ENCODE data around the gene RBM26. TPM values are rescaled to one million over a fixed set of nuclear protein-coding genes. Genes with fewer than 3 reads are reported as not detected.

The RBM26 gene
- total RNA-seq, 1 donor from 2014 or later: 55.4 TPM

DNA sequence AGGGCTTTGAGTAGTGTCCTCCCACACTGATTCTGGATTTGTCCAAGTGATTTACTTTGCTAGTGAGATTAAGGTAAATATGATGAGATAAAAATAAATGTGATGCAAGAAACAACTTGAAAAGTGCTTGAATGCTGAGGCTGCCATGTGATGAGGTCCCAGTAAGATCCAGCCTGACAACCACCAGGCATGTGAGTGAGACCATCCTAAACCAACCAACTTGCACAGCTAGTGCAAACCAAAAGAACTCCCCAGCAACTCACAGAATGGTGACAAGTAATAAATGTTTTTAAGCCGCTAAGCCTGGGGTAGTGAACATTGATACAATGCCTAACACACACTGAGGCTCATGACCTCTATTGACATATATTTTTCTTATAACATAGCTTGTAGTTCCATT, 13.3 kb upstream of the RBM26 start:
- no peak for DNase-seq

DNA sequence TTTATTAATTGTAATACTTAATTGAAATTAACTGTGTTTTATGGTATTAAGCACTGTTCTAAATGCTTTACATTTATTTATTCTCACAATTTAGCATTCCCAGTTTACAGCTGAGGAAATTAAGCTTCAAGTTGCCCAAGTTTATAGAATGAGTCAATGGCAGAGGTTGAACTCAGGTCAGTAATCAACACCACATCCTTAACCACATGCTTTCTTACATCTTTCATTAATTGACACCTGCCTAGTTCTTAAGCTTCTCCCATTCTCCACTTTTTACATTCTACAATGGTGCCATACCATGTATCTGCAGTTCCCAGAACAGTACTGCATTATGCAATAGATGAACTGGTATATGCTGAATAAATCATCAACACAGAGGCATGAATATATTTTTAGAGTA, 11.7 kb upstream of the RBM26 start:
- DNase-seq: no peak

DNA sequence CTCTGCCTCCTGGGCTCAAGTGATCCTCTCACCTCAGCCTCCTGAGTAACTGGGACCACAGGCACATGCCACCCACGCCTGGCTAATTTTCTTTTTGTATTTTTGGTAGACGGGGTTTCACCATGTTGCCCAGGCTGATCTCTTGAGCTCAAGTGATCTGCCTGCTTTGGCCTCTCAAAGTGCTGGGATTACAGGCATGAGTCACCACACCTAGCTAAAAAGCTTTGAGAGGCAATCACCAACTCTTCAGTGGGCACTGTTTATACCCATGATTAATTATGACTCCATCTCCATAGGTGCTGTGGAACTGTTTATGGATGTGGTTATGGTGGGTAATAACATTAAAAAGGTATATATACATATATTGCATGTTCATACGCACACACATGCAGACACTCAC, 7.5 kb upstream of the RBM26 start:
- DNase-seq: no peak

DNA sequence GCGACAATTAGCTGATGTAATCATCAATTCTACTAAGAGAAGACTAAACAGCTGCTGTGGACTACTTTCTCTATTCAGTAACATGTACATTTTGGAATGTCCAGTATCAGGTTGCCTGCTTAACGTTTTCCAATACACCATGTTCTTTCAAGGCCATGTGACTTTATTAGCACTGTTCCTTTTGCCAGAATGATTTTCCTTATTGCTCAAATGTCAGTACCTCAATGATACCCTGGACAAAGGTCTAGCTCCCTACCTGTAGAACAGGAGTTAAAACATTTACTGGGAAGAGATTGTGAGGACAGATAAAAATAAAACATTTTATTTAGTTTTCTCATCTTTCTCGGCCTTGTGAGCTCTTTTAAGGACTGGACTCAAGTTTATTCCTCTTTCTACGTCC, 3.8 kb upstream of the RBM26 start:
- DNase-seq: no peak

DNA sequence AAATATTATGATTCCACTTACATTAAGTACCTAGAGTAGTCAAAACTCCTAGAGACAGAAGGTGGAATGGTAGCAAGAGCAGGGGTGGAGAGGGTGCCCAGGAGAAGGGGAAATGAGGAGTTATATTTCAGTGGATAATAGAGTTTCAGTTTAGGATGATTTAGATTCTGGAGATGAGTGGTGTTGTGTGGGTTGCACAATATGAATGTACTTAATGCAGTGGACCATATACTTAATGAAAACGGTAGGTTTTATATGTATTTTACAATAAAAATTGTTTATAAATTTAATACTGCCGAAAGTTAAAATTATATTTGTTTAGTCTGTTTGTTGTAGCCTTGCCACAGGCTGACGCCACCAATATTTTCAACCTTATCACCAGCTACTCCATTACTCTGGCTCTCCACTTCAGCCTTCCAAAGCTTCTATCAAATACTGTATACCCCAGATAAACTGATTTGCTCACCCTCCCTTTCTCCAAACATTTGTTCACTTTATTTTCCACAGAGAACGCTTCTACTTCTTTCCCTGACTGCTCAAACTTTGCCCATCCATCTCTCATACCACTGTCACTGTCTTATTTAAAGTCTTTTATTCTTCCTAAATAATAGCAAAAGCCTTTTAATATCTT, 1.4 kb upstream of the RBM26 start:
- no peak for DNase-seq

DNA sequence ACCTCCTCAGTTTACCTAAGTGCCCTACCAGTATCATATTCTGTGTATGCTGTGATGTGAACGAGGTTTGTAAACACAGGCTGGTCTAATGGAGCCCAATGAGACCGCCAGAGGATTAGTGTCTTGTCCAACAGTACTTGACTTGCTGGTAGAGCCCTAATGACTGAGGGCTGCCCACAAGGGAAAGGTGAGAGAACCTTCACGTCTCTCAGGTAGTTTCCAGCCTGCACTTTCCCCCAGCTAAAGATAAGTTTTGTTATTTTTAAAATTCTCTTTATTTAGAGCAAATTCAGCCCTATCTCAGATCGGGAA, 498 bp upstream of the RBM26 start:
- DNase-seq: no peak

DNA sequence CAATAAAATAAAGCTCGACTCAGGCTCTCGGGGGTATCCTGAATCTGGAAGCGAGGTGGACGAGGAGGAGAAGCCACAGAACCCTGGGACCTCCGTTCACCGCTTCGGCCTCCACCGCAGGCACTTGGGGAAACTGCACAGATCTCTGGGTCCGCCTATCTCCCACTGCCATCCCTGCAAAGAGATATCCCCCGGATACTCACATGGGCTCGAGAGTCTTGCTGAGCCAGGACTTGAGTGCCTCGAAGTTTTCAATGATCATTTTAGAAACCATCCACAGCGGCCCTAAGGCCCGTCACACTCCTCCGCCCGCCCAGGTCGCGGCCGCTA, 589 bp downstream of the RBM26 start:
- no peak for DNase-seq

DNA sequence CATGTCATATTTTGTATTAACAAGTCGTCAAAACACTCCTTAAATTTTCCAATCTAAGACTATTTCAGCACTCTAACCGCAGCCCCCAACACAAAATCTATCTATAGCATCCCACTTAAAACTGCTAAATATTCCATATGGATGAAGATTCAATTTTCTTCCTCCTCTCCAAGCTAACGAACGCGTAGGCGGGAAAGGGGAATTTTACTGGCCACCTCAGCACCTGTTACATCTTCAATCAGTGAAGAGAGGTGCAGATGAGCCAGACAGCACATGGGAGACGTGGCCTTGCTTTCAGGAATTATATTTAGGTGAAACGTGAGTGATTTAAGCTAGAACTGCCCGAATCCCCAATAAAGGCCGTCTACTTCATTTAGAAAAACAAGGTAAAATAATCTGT, 1.1 kb downstream of the RBM26 start:
- DNase-seq: no peak

DNA sequence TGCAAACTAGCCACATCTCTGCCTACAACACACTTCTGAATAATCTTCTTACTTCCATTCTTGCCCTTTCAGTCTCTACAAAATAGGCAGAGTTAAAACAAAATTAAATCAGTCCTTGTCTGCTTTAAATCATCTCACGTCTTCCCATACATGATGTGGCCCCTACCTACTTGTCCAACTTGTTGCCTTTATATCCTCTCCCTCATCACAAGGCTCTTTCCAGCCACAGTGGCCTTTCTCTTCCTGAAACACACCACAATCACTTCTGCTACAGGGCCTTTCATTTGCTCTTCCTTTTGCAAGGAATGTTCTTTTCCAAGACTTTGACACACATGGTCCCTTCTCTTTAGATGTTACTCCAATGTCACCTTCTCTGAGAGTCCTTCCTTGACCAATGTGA, 1.7 kb downstream of the RBM26 start:
- DNase-seq: no peak

DNA sequence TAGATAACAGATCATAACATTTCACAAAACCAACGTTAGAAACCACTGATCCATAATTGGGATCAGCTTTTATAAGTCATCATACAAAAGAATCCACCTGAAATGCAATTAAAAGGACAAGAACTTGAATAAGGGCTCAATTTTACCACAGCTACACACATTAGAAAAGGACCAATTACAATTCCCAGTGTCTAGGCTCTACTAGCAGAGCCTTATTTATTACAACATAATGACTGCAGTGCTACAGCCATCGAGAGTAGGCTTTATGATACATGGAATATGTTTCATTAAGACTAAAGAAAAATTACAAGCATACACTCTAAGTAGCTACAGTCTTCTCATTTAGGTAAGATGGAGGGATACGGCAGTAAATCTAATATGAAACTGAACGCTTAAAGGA, 2.9 kb downstream of the RBM26 start:
- no peak for DNase-seq

DNA sequence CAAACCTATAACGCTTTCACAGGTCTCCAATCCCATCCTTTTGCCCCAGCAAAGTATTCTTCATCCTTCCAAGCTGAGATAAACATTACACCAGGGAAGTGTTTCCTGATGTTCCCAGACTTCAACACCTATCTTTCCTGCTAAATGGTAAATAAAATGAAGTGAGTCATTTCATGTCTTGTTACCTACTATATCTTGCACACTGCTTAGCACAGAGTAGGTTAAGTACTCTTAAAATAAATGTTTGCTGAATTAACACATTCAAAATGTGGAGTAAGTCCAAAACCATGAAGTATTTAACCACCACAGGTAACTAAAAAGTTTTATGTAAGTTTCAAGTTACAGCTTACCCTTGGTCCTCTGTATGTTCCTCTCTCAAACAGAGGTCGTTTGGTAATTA, 3.4 kb downstream of the RBM26 start:
- no peak for DNase-seq

DNA sequence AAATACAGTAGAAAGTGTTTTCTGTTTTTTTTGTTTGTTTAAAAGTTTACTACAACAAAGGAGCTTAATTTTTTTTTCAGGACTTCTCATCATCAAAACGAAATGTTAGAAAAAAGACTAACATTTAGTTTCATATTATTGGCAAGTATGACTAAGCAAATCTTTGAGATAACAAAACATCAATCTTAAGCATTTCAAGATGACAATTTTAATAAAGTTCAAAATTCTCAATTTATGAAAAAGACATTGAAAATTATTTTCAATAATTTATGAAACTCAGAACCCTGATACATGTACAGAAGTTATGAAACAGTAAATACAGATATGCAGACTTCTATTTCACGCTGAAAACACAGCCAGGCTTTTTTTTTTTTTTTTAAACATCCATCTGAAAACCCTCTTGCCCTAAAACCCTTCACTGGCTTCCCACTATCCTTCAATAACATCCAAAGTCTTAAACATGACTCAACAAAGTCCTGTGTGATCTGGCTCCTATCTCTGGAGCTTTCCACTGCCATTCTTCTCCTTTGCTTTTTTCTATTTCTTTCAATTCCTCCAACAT, 3.9 kb downstream of the RBM26 start:
- DNase-seq: no peak

DNA sequence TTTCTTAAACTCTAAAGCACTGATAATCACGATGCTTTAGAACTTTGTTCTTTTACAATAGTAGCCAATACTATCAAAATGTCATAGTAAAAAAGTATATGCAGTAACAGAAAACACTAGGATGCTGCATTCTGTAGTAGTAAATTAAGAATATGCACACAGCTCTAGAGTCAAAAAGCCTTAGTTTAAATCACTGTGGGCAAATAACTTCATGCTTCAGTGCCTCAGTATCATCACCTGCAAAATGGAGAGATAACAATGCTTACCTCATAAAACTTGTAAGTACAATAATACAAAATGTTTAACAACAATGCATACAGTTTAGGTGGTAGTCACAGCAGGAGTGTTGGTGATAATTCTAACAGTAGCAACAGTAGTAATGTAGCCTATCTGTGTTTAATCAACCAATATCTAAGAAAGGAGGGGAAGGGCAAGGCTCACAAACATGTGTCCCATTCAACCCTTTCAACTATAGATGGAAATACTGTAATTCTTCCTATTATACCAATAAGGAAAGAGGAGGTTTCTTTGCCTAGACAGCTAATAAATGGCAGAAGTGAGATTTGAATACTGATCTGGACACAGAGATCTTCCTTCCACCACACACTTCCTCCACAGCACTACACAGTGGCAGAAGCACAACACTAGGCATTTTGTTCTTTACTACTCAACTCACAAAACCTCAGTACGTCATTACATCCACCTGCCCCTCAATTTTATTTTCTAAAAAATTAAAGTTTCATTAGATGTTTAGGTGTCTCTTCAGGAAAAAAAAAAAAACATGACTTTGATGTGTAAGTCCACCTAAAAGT, 4.6 kb downstream of the RBM26 start:
- DNase-seq: no peak

DNA sequence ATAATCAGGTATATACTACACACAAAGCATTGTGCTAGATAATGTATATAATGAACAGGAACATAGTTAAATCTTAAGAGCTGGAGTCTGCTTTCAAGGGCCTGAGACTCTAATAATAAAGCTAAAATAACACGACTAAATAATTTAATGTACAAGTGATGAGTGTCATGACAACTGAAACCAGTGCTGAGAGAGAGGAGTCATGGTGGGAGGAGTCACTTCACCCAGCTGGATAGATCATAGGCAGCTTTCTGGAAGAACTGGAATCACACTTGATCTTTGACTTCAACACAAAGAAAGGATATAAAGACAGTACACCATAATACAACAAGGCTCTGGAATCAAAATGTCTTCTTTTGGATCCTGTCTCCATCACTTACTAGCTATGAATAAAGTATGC, 7.1 kb downstream of the RBM26 start:
- no peak for DNase-seq

DNA sequence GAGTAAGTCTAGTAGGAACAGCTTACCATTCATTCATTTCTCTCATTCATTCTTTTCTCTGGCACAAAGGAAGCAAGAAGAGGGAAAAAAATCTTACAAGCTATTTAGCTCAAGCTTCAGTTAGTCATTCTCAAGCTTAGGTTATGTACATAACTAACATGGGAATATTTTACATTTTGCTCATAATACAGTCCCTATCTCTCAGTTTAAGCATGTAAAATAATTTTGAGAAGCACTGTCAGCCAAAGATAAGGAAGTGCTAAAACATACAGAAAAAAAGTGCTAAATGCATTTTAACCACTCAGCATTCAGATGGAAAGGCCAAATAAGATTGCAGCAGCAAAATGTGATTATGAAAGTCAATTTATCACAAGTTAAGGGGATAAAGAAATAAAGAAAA, 7.9 kb downstream of the RBM26 start:
- DNase-seq: no peak

DNA sequence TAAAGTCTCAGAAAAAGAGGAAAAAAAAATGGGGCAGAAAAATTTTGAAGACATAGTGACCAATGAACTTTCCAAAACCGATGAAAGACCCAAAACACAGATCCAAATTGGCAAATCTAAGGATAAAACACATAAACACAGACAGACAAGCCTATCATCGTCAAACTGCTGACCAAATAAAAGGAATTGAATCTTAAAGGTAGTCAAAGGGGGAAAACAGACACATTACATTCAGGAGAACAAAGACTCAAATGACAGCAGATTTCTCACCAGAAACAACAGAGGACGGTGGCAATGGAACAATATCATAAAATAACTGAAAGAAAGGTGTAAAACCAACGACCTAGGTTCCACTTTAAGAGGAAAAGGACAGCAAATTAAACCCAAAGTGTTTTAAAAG, 10.2 kb downstream of the RBM26 start:
- DNase-seq: no peak

DNA sequence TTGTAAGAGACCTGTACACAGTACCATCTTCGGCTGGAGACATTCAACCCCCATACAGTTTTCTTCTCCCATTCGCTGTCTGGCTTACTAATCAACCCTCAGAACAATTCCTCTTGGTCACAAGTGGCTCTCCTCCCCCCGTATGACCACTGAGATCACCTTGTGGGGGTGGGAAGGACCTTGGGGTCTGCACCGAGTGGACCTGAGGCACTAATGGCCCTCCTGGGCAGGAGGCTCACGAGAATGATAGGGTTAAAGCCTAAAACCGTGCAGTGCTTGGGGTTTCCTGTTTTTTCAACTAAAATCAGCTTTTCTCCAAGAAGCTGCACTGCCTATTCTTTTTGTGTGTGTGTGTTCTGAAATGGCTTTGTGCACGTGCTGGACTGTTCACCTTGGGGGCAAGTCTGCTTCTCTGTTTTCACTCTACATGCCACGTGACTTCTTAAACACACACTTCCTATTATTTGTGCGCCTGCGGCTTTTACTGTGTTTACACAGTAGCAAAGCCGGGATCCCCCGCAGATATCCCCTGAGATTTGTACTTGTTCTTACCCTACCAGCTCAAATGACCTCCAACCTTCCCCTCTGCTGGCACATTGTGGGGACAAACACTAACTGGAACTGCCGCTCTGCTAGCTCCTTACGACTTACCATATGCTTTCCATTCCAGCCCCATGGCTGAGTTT, 12.3 kb downstream of the RBM26 start:
- DNase-seq: no peak

DNA sequence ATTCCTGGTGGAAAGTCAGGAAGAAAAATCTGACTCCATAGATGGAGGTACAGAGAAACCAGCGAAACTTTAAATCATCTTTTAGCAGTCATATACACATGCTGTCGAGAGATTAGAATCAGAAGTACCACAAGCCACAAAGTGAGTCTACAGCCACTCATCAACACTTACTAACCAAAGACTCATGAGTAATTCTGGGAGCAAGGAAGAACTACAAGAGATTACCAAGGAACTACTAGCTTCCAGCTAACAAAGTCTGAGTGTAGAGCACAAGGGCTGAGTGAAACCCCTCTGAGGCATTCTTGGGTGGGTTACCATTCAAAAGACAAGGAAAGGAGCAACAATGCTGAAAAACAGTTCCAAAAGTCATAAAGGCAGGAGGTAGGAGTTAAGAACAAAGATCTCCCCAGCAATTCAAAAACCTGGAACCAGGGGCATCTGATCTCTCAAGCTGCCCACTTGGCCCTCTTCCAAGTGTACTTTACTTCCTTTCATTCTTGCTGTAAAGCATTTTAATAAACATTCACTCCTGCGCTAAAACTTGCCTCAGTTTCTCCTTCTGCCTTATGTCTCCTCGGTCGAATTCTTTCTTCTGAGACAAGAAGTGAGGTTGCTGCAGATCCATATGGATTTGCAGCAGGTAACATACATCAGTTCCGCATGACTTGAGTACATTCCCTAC, 13.0 kb downstream of the RBM26 start:
- no peak for DNase-seq

DNA sequence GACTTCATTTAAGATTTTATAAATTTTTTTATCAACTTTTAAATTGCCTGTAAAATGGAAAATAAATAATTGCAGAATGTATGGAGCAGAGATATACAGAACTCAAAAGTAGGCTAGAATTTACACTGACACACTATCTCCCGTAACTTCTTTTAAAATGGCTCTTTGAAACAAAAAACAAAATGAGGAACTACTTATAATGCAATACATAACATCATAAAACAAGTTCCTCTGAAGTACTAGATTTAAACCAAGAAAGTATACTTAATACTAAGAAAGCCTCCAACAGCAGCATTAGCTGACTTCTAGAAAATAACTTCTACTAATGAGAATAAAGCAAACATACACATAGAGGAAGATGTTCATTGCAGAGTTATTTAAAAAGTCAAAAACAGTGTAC, 17.0 kb downstream of the RBM26 start:
- no peak for DNase-seq

DNA sequence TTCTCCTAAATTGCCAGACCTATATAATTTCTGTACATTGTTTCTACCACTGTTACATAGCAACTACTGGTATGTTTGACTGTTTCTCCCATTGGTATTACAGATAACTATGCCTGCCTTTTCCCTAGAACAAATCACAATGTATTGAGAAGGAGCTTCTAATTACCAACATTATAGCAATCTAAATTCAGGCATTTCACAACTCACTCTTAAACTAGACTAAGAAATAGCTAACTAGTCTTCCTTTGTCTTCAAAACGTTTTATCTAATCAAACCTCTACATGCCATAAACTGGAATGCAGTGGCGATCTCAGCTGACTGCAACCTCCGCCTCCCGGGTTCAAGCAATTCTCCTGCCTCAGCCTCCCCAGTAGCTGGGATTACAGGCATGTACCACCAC, 18.2 kb downstream of the RBM26 start:
- no peak for DNase-seq

DNA sequence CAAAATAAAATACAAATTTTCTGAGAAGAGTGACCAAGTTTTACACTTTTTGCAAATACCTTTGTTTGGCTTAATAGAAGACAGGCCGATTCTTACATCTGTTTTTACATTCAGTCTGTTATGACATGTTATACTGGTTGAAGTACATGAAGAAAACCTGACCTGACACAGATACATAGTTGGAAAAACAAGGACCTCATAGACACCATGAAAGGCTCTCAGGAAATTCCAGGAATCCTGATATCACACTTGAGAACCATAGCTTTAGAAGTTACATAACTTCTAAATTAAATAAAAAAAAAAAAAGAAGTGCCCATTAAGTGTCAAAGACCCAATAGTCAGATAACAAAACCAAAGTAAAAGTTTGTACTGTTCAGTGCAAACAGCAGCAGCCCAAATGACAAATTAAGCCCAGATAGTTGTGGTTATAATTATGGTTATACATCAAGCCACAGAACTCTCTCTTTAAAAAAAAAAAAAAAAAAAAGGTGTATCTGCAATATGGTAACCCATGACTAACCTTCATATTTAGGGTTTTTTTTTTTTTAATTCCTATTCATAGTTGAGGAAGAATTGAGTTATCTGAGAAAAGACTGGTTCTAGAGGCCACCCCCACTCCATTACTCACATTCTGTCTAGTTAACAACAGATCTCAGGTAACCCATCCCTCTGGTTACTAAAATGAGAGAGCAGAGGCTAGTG, 19.8 kb downstream of the RBM26 start:
- no peak for DNase-seq

DNA sequence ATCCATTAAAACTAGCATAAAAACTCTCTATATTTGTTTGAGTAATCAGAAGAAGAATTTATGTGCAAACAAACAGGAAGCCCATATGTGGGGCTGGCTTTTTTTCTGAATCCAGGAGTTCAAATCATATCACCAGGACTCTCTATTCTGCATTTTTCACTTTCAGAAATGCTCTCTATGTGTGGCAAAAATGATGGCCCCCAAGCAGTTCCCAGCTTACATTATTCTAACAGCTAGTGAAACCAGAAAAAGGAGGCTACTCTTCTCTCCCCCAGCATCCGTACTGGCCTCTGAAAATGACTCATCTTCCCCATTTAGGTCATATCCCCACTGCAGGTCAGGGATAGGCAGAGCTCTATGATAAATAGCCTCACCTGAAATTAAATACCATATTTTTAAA, 20.4 kb downstream of the RBM26 start:
- no peak for DNase-seq

Data from tongue (tissue), 2 donors.